ENCODE data around the gene KRTAP9-8. TPM values are rescaled to one million over a fixed set of nuclear protein-coding genes. Genes with fewer than 3 reads are reported as not detected.

The KRTAP9-8 gene
- total RNA-seq, 2 experiments from 2014 or later = not detected

Other genes with a start within 250 kb of the KRTAP9-8 start
- gene KRTAP3-3, start 243.8 kb upstream of the KRTAP9-8 start, total RNA-seq = not detected
- gene KRTAP3-2, start 238.1 kb upstream of the KRTAP9-8 start, total RNA-seq = not detected
- gene KRTAP3-1, start 228.9 kb upstream of the KRTAP9-8 start, total RNA-seq = not detected
- gene KRTAP1-5, start 210.8 kb upstream of the KRTAP9-8 start, total RNA-seq = not detected
- not detected for gene KRTAP1-4, start 207.8 kb upstream of the KRTAP9-8 start, total RNA-seq
- not detected for gene KRTAP1-3, start 203.1 kb upstream of the KRTAP9-8 start, total RNA-seq
- not detected for gene KRTAP1-1, start 196.5 kb upstream of the KRTAP9-8 start, total RNA-seq
- not detected for gene KRTAP2-1, start 190.7 kb upstream of the KRTAP9-8 start, total RNA-seq
- gene KRTAP2-2, start 182.8 kb upstream of the KRTAP9-8 start, total RNA-seq = not detected
- not detected for gene KRTAP2-3, start 177.9 kb upstream of the KRTAP9-8 start, total RNA-seq
- not detected for gene KRTAP2-4, start 172.1 kb upstream of the KRTAP9-8 start, total RNA-seq
- not detected for gene KRTAP4-7, start 153.8 kb upstream of the KRTAP9-8 start, total RNA-seq
- gene KRTAP4-8, start 139.9 kb upstream of the KRTAP9-8 start, total RNA-seq = not detected
- not detected for gene KRTAP4-16, start 135.8 kb upstream of the KRTAP9-8 start, total RNA-seq
- not detected for gene KRTAP4-9, start 132.6 kb upstream of the KRTAP9-8 start, total RNA-seq
- not detected for gene KRTAP4-11, start 119.6 kb upstream of the KRTAP9-8 start, total RNA-seq
- gene KRTAP4-12, start 113.8 kb upstream of the KRTAP9-8 start, total RNA-seq = not detected
- not detected for gene KRTAP4-6, start 97.5 kb upstream of the KRTAP9-8 start, total RNA-seq
- gene KRTAP4-5, start 88.2 kb upstream of the KRTAP9-8 start, total RNA-seq = not detected
- gene KRTAP4-4, start 77.3 kb upstream of the KRTAP9-8 start, total RNA-seq = not detected
- not detected for gene KRTAP4-3, start 69.8 kb upstream of the KRTAP9-8 start, total RNA-seq
- not detected for gene KRTAP4-2, start 59.8 kb upstream of the KRTAP9-8 start, total RNA-seq
- gene KRTAP4-1, start 53.1 kb upstream of the KRTAP9-8 start, total RNA-seq = not detected
- not detected for gene KRTAP9-1, start 48.1 kb upstream of the KRTAP9-8 start, total RNA-seq
- not detected for gene KRTAP9-2, start 11.4 kb upstream of the KRTAP9-8 start, total RNA-seq
- not detected for gene KRTAP9-3, start 5.5 kb upstream of the KRTAP9-8 start, total RNA-seq
- gene KRTAP9-4, start 11.7 kb downstream of the KRTAP9-8 start, total RNA-seq = not detected
- not detected for gene KRTAP9-9, start 17.4 kb downstream of the KRTAP9-8 start, total RNA-seq
- not detected for gene KRTAP9-6, start 27.4 kb downstream of the KRTAP9-8 start, total RNA-seq
- not detected for gene KRTAP9-7, start 37.7 kb downstream of the KRTAP9-8 start, total RNA-seq
- not detected for gene KRTAP29-1, start 64.9 kb downstream of the KRTAP9-8 start, total RNA-seq
- gene KRTAP16-1, start 71.3 kb downstream of the KRTAP9-8 start, total RNA-seq = not detected
- not detected for gene KRTAP17-1, start 77.7 kb downstream of the KRTAP9-8 start, total RNA-seq
- gene KRT33A, start 112.8 kb downstream of the KRTAP9-8 start, total RNA-seq = not detected
- not detected for gene KRT33B, start 131.8 kb downstream of the KRTAP9-8 start, total RNA-seq
- not detected for gene KRT34, start 144.3 kb downstream of the KRTAP9-8 start, total RNA-seq
- not detected for gene KRT31, start 159.6 kb downstream of the KRTAP9-8 start, total RNA-seq
- not detected for gene KRT37, start 186.6 kb downstream of the KRTAP9-8 start, total RNA-seq
- not detected for gene KRT38, start 203.0 kb downstream of the KRTAP9-8 start, total RNA-seq
- not detected for gene KRT32, start 229.4 kb downstream of the KRTAP9-8 start, total RNA-seq
- gene KRT35, start 243.2 kb downstream of the KRTAP9-8 start, total RNA-seq = not detected